ENCODE data around the gene ZZZ3. TPM values are rescaled to one million over a fixed set of nuclear protein-coding genes. Genes with fewer than 3 reads are reported as not detected.

The ZZZ3 gene
- total and polyA plus RNA-seq, 2 of the 13 experiments (the other 11 are each of a cell fraction or from before 2014, with no cell fraction given), result 18.1 to 50.2 TPM

DNA sequence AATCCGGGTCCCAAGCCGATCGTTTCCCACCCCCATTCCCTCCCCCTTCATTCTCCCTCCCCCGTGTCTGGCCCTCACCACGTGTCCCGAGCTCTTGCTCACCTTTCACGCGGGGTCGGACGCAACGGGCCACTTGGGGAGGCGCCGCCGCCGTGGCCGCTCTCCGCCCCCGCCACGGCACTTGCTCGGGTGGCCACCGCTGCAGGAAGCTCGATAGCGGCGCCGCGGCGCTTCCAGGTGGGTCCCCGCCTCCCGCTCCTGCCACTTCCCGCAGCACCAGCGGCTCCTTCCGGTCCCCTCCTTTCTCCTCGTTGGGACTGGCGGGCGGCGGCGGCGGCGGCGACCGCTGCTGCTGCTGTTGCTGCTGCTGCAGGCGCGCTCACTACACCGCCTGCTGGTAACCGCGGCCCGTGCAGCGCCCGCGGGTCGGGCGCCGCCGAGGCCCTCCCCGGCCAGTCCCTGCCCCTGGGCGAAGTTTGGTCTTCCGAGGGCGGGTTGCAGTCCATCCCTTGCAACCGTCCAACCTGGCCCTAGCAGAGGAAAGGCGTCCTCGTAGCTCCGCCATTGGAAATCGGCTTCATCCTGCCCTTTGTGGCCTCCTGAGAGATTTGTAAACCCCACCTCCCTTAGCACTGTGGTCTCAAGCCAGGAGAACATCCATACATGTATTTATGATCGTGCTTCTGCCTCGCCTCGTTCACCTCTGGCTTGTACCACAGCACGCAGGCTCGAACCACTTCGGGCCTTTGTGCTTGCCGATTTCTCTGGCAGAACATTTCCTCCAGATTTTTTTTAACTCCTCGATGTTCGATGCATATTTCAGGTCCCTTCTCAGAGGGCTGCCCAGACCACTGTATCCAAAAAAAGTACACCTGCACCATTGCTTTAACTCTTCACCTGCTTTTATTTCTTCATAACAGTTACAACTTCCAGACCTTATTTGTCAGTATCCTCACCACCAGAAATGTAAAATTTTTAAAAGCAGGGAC is 996 bp upstream of the ZZZ3 start (continued):
- TF ChIP-seq, protein P1, sequence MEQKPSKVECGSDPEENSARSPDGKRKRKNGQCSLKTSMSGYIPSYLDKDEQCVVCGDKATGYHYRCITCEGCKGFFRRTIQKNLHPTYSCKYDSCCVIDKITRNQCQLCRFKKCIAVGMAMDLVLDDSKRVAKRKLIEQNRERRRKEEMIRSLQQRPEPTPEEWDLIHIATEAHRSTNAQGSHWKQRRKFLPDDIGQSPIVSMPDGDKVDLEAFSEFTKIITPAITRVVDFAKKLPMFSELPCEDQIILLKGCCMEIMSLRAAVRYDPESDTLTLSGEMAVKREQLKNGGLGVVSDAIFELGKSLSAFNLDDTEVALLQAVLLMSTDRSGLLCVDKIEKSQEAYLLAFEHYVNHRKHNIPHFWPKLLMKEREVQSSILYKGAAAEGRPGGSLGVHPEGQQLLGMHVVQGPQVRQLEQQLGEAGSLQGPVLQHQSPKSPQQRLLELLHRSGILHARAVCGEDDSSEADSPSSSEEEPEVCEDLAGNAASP (CRISPR knock-in tag; IDR thresholded peaks at IDR 0.05; ENCODE audit: borderline replicate concordance), result no peak
- TF ChIP-seq, protein P2, sequence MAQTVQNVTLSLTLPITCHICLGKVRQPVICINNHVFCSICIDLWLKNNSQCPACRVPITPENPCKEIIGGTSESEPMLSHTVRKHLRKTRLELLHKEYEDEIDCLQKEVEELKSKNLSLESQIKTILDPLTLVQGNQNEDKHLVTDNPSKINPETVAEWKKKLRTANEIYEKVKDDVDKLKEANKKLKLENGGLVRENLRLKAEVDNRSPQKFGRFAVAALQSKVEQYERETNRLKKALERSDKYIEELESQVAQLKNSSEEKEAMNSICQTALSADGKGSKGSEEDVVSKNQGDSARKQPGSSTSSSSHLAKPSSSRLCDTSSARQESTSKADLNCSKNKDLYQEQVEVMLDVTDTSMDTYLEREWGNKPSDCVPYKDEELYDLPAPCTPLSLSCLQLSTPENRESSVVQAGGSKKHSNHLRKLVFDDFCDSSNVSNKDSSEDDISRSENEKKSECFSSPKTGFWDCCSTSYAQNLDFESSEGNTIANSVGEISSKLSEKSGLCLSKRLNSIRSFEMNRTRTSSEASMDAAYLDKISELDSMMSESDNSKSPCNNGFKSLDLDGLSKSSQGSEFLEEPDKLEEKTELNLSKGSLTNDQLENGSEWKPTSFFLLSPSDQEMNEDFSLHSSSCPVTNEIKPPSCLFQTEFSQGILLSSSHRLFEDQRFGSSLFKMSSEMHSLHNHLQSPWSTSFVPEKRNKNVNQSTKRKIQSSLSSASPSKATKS (CRISPR knock-in tag; IDR thresholded peaks at IDR 0.05), result no peak
- TF ChIP-seq ZSCAN25 (CRISPR knock-in tag; IDR thresholded peaks at IDR 0.05) (no peak; the same call in 1 of the 2 replicates), ZNF83 (CRISPR knock-in tag; IDR thresholded peaks at IDR 0.05; ENCODE audit: borderline replicate concordance) (no peak; the same call in 1 of the 2 replicates), ZNF292 (CRISPR knock-in tag; IDR thresholded peaks at IDR 0.05; ENCODE audit: borderline replicate concordance, low read depth) (0 out of 2 replicates have a peak, but pooled peaks have one; percentile 16), HINFP (CRISPR knock-in tag; IDR thresholded peaks at IDR 0.05; ENCODE audit: low read depth) (no peak), RFX1 (IDR thresholded peaks at IDR 0.05) (no peak), ZZZ3 (CRISPR knock-in tag; IDR thresholded peaks at IDR 0.05; ENCODE audit: borderline replicate concordance) (no peak), ZFP62 (CRISPR knock-in tag; IDR thresholded peaks at IDR 0.05) (no peak), ZNF841 (CRISPR knock-in tag; IDR thresholded peaks at IDR 0.05; ENCODE audit: borderline replicate concordance) (no peak), ZNF510 (CRISPR knock-in tag; IDR thresholded peaks at IDR 0.05; ENCODE audit: low read depth) (no peak), PRPF4 (IDR thresholded peaks at IDR 0.05; ENCODE audit: low read depth, low read length, poor library complexity, severe bottlenecking) (no peak), ZMYM3 (CRISPR knock-in tag; IDR thresholded peaks at IDR 0.05) (peak; percentile 13; the same call in 1 of the 2 replicates), ZNF709 (CRISPR knock-in tag; IDR thresholded peaks at IDR 0.05) (0 out of 2 replicates have a peak, but pooled peaks have one; percentile 68), GLI4 (CRISPR knock-in tag; IDR thresholded peaks at IDR 0.05; ENCODE audit: borderline replicate concordance) (no peak), MIXL1 (CRISPR knock-in tag; IDR thresholded peaks at IDR 0.05) (no peak), ZMYM4 (CRISPR knock-in tag; IDR thresholded peaks at IDR 0.05) (peak; percentile 90), SP2 (CRISPR knock-in tag; IDR thresholded peaks at IDR 0.05) (peak; percentile 44; the same call in 1 of the 2 replicates), NFATC3 (CRISPR knock-in tag; IDR thresholded peaks at IDR 0.05) (no peak), CCDC6 (CRISPR knock-in tag; IDR thresholded peaks at IDR 0.05) (no peak; the same call in 1 of the 2 replicates), ZNF143 (CRISPR knock-in tag; IDR thresholded peaks at IDR 0.05) (no peak), NFYB (CRISPR knock-in tag; IDR thresholded peaks at IDR 0.05) (no peak)
- TF ChIP-seq, protein P3, sequence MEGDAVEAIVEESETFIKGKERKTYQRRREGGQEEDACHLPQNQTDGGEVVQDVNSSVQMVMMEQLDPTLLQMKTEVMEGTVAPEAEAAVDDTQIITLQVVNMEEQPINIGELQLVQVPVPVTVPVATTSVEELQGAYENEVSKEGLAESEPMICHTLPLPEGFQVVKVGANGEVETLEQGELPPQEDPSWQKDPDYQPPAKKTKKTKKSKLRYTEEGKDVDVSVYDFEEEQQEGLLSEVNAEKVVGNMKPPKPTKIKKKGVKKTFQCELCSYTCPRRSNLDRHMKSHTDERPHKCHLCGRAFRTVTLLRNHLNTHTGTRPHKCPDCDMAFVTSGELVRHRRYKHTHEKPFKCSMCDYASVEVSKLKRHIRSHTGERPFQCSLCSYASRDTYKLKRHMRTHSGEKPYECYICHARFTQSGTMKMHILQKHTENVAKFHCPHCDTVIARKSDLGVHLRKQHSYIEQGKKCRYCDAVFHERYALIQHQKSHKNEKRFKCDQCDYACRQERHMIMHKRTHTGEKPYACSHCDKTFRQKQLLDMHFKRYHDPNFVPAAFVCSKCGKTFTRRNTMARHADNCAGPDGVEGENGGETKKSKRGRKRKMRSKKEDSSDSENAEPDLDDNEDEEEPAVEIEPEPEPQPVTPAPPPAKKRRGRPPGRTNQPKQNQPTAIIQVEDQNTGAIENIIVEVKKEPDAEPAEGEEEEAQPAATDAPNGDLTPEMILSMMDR (CRISPR knock-in tag; IDR thresholded peaks at IDR 0.05), result peak; percentile 89

Data from HepG2 (cell line).